CD8-positive, alpha-beta memory T cell (primary cell): ENCODE measurements around the gene ERMAP. TPM values are rescaled to one million over a fixed set of nuclear protein-coding genes. Genes with fewer than 3 reads are reported as not detected.
"Not testable (repeated sequence)": the region's sequence is repeated elsewhere in the genome, so short reads cannot be mapped to it uniquely, and the experiment has no call there.

Experiments used
- CTCF ChIA-PET: fragments of 350-600 bp; sonication (Branson Sonifier 250); formaldehyde crosslinking; loops from one replicate; lab custom pipeline; 2021; ENCODE audit warnings: antibody characterized with exemption; lab: Charles Lee
- POLR2A ChIA-PET: fragments of 350-600 bp; sonication (Branson Sonifier 250); formaldehyde crosslinking; loops from one replicate; lab custom pipeline; 2021; ENCODE audit warnings: antibody characterized with exemption; lab: Charles Lee
- DNase-seq, 5 donors: peaks; one replicate each; pipeline versions ENCODE4 v3.0.0 to v3.0.0-alpha.2; 2020 to 2022; ENCODE audit warnings: mixed read lengths in 1 of 5
- H3K27ac ChIP-seq: one replicate; pipeline ENCODE4 v1.7.0; 2013; ENCODE audit warnings: low read depth, mild to moderate bottlenecking, low read length, moderate library complexity
- H3K27me3 ChIP-seq: 2 replicates; pipeline ENCODE4 v1.7.0; 2013; ENCODE audit warnings: low read length, mild to moderate bottlenecking; ENCODE audit not compliant: insufficient read depth, poor library complexity, severe bottlenecking
- H3K36me3 ChIP-seq: 2 replicates; pipeline ENCODE4 v1.7.0; 2013; ENCODE audit warnings: mild to moderate bottlenecking, low read length, moderate library complexity; ENCODE audit not compliant: insufficient read depth
- H3K4me1 ChIP-seq: 2 replicates; pipeline ENCODE4 v1.7.0; 2013; ENCODE audit warnings: mild to moderate bottlenecking, low read length, moderate library complexity; ENCODE audit not compliant: insufficient read depth
- H3K4me3 ChIP-seq: 2 replicates; pipeline ENCODE4 v1.7.0; 2013; ENCODE audit warnings: mild to moderate bottlenecking, low read length
- H3K9me3 ChIP-seq: 2 replicates; pipeline ENCODE4 v1.7.0; 2013; ENCODE audit warnings: mild to moderate bottlenecking, low read length
- H3K27ac Mint-ChIP-seq, 8 donors: one replicate each; pipeline ENCODE4 v1.8.0; 2020 to 2021; ENCODE audit warnings: mixed read lengths in 8 of 8, mild to moderate bottlenecking in 6 of 8, inconsistent platforms in 3 of 8, moderate library complexity in 3 of 8
- H3K27me3 Mint-ChIP-seq, 2 donors: one replicate each; pipeline ENCODE4 v1.8.0; 2020 to 2021; ENCODE audit warnings: mixed read lengths in 2 of 2, mild to moderate bottlenecking in 1 of 2, moderate library complexity in 1 of 2
- H3K36me3 Mint-ChIP-seq, 3 donors: one replicate each; pipeline ENCODE4 v1.8.0; 2020 to 2021; ENCODE audit warnings: mixed read lengths in 3 of 3, inconsistent platforms in 1 of 3, mild to moderate bottlenecking in 1 of 3
- H3K4me1 Mint-ChIP-seq, 3 donors: one replicate each; pipeline ENCODE4 v1.8.0; 2020 to 2021; ENCODE audit warnings: mixed read lengths in 3 of 3, inconsistent platforms in 1 of 3, mild to moderate bottlenecking in 1 of 3
- H3K4me3 Mint-ChIP-seq, 7 donors: one replicate each; pipeline ENCODE4 v1.8.0; 2020 to 2021; ENCODE audit warnings: mixed read lengths in 7 of 7, mild to moderate bottlenecking in 6 of 7, moderate library complexity in 4 of 7, inconsistent platforms in 2 of 7
- H3K9me3 Mint-ChIP-seq, 5 donors: one replicate each; pipeline ENCODE4 v1.8.0; 2020 to 2022; ENCODE audit warnings: mixed read lengths in 5 of 5, mild to moderate bottlenecking in 3 of 5, moderate library complexity in 2 of 5, inconsistent platforms in 1 of 5
- polyA plus RNA-seq: library from polyadenylated mRNA; unstranded; fragments of 300-500 nt; fragmentation: Illumina TruSeq; gene quantifications from one replicate; pipeline ENCODE4 v1.2.3, GENCODE V29; 2021
- total RNA-seq, 2 experiments: library from RNA; stranded (reverse); gene quantifications; one replicate each; pipeline ENCODE4 v1.2.3, GENCODE V29; 2021

ERMAP gene
- total and polyA plus RNA-seq, 3 experiments from 2014 or later = 3.1 to 3.6 (median 3.5) TPM

DNA sequence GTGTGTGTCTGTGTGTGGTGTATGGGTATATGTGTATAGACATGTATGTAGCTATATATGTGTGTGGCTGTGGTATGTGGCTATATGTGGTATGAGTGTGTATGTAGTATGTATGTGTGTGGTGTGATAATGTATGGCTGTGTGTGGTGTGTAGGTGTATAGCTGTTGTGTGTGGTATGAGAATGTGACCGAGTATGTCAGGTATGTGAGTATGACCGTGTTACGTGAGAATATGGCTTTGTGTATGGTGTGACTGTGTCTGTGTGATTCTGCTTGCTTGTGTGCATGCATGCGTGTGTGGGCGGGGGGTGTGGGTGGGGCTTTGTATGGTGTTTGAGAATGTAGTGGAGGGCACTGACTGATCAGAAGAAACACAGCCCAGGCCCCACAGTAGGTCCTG, 33.0 kb downstream of the ERMAP start:
- Mint-ChIP-seq H3K9me3 (peaks cover 0 to 1% (median 0%) of the 10 kb centered on the region in 5 donors), H3K27me3 (no peaks in the 10 kb centered on the region), H3K36me3 (peaks cover 8 to 40% (median 12%) of the 10 kb centered on the region in 3 donors), H3K27ac (peak overlapping the region in 4 of 8 donors; percentile 3 to 34 (median 8)), H3K4me3 (no peak overlapping the region), H3K4me1 (peaks cover 34 to 42% (median 39%) of the 10 kb centered on the region in 3 donors)
- no peaks in the 10 kb centered on the region for H3K27me3 ChIP-seq
- ChIA-PET CTCF (no interaction called here), POLR2A (no interaction called here)
- DNase-seq = no peak
- peaks cover 11% of the 10 kb centered on the region for H3K36me3 ChIP-seq
- no peaks in the 10 kb centered on the region for H3K9me3 ChIP-seq
- H3K4me1 ChIP-seq = peaks cover 20% of the 10 kb centered on the region
- no peak overlapping the region for H3K27ac ChIP-seq
- H3K4me3 ChIP-seq = no peak overlapping the region

DNA sequence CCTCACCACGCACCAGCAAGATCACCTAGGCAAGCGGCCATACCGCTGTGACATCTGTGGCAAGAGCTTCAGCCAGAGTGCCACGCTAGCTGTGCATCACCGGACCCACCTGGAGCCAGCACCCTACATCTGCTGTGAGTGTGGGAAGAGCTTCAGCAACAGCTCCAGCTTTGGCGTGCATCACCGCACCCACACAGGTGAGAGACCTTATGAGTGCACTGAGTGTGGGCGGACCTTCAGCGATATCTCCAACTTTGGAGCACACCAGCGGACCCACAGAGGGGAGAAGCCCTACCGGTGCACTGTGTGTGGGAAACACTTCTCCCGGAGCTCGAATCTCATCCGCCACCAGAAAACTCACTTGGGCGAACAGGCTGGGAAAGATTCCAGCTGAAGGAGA, 34.5 kb downstream of the ERMAP start:
- peaks cover 11% of the 10 kb centered on the region for H3K36me3 ChIP-seq
- no peaks in the 10 kb centered on the region for H3K9me3 ChIP-seq
- no peaks in the 10 kb centered on the region for H3K27me3 Mint-ChIP-seq
- peaks cover 0 to 1% (median 0%) of the 10 kb centered on the region in 5 donors for H3K9me3 Mint-ChIP-seq
- H3K4me1 Mint-ChIP-seq = peaks cover 28 to 33% (median 33%) of the 10 kb centered on the region in 3 donors
- no peak overlapping the region for H3K27ac Mint-ChIP-seq
- no peak overlapping the region for H3K4me3 Mint-ChIP-seq
- no peaks in the 10 kb centered on the region for H3K27me3 ChIP-seq
- peaks cover 15% of the 10 kb centered on the region for H3K4me1 ChIP-seq
- ChIA-PET CTCF (interaction anchor here (0.6 kb wide), 1 partner anchor 38 kb away, joined by 3 read pairs; no protein-coding TSS in a partner anchor), POLR2A (no interaction called here)
- no peak overlapping the region for H3K4me3 ChIP-seq
- peaks cover 8 to 36% (median 12%) of the 10 kb centered on the region in 3 donors for H3K36me3 Mint-ChIP-seq
- DNase-seq = no peak
- no peak overlapping the region for H3K27ac ChIP-seq

DNA sequence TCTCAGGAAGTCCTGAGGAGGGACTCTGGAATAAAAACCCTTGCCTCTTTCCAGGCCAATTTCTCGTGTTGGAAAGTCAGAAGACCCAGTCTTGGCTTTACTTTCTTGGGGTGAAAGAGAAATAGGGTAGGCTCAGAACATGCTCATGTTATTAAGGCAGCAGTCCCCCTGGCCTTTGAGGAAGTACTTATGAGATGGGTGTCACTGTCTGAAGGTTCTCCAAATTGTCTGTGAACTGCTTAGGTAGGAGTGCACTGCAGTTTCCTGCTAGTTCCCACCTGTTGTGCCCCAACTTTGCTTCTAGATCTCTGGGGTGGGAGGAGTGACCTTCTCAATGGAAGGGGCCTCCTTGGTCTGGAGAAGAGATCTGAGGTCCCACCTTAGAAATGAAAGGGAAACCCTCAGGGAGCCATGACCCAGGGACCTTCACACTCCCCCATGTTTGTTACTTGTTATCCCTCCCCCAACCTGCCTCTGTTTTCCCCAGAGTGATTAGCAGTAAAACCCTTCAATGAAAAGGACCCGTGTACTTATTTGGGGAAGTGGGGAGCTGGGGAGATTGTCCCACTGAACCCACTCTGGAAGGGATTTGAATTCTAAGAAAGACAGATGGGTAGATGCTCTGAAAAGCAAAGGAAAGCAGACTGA, 35.2 kb downstream of the ERMAP start:
- Mint-ChIP-seq H3K36me3 (peaks cover 6 to 30% (median 12%) of the 10 kb centered on the region in 3 donors), H3K4me1 (peaks cover 26 to 30% (median 28%) of the 10 kb centered on the region in 3 donors), H3K9me3 (peaks cover 0 to 1% (median 0%) of the 10 kb centered on the region in 5 donors), H3K27me3 (no peaks in the 10 kb centered on the region), H3K27ac (peak overlapping the region in 3 of 8 donors; percentile 3 to 75 (median 35)), H3K4me3 (no peak overlapping the region)
- no peak for DNase-seq
- Histone ChIP-seq H3K36me3 (peaks cover 11% of the 10 kb centered on the region), H3K4me3 (no peak overlapping the region), H3K27me3 (no peaks in the 10 kb centered on the region), H3K27ac (no peak overlapping the region), H3K9me3 (no peaks in the 10 kb centered on the region), H3K4me1 (peaks cover 13% of the 10 kb centered on the region)
- ChIA-PET POLR2A (no interaction called here), CTCF (no interaction called here)

DNA sequence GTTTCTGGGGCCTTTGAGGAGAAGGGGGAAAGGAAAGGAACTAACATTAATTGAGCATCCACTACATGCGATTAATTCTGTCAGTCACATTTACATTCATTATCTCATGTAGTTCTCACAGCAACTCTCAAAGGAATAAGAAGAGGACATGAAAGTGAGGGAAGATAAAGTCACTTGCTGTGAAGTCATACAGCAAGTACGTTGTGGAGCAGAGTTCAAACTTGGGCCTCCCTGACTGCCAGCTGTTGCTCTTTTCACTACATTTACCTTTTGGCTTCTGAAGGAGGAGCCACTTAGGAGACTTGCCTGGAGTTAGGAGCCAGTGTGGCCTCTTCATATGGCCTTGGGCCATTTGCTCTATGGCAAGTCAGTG, 35.7 kb downstream of the ERMAP start:
- peaks cover 20 to 25% (median 23%) of the 10 kb centered on the region in 3 donors for H3K4me1 Mint-ChIP-seq
- Histone ChIP-seq H3K36me3 (peaks cover 11% of the 10 kb centered on the region), H3K27ac (no peak overlapping the region), H3K27me3 (no peaks in the 10 kb centered on the region), H3K4me3 (no peak overlapping the region), H3K9me3 (no peaks in the 10 kb centered on the region), H3K4me1 (peaks cover 8% of the 10 kb centered on the region)
- no peaks in the 10 kb centered on the region for H3K27me3 Mint-ChIP-seq
- ChIA-PET CTCF (no interaction called here), POLR2A (no interaction called here)
- no peak overlapping the region for H3K4me3 Mint-ChIP-seq
- H3K36me3 Mint-ChIP-seq = peaks cover 6 to 28% (median 12%) of the 10 kb centered on the region in 3 donors
- peaks cover 0 to 1% (median 0%) of the 10 kb centered on the region in 5 donors for H3K9me3 Mint-ChIP-seq
- H3K27ac Mint-ChIP-seq = peak overlapping the region in 3 of 8 donors; percentile 3 to 75 (median 35)
- DNase-seq = no peak

DNA sequence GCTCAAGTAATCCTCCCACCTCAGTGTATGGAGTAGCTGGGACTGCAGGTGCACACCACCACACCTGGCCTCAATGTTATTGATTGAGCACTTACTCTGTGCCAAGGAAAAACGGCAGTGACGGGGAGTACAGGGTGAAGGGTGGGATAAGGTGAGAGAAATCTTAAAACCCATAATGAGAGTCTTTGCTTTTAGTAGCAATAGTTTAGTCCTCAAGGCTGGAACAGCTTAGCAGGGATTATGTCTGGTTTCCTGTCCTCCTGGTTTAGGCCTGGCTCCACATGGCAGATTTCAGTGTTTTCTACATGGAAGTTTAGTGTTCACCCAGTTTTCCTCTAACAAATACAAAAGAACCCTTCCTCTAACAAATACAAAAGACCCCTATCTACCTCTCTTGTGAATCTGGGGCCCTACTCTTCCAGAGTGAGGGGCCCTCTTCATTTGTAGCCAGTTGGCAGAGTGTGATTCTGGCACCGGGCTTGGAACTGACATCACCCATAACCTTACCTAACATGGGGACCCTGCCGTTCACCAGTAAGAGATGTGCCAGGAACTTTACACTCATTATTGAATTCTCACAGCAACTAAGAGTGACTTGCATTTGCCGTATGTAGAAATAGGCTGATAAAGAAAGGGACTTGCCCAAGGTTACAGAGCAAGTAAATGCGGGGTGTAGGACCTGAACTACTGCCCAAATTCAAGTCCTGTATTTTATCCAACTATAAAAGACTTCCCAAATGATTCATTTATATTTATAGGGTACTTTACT, 36.4 kb downstream of the ERMAP start:
- DNase-seq = no peak
- Histone ChIP-seq H3K27ac (no peak overlapping the region), H3K9me3 (no peaks in the 10 kb centered on the region), H3K27me3 (no peaks in the 10 kb centered on the region), H3K4me1 (peaks cover under 1% of the 10 kb centered on the region), H3K4me3 (no peak overlapping the region), H3K36me3 (peaks cover 11% of the 10 kb centered on the region)
- H3K4me1 Mint-ChIP-seq = peaks cover 13 to 18% (median 16%) of the 10 kb centered on the region in 3 donors
- ChIA-PET POLR2A (no interaction called here), CTCF (no interaction called here)
- peaks cover 9 to 28% (median 12%) of the 10 kb centered on the region in 3 donors for H3K36me3 Mint-ChIP-seq
- peaks cover 0 to 2% of the 10 kb centered on the region in 2 donors for H3K27me3 Mint-ChIP-seq
- peaks cover 0 to 1% (median 0%) of the 10 kb centered on the region in 5 donors for H3K9me3 Mint-ChIP-seq
- no peak overlapping the region for H3K4me3 Mint-ChIP-seq
- peak overlapping the region in 2 of 8 donors; percentile 5 to 8 for H3K27ac Mint-ChIP-seq

DNA sequence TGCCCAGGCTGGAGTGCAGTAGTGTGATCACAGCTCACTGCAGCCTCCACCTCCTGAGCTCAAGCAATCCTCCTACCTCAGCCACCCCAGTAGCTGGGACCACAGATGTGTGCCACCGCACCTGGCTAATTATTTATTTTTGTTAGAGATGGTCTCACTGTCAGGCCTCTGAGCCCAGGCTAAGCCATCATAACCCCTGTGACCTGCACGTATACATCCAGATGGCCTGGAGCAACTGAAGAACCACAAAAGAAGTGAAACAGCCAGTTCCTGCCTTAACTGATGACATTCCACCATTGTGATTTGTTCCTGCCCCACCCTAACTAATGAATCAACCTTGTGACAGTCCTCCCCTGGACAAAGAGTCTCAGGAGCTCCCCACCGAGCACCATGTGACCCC, 39.6 kb downstream of the ERMAP start:
- H3K27me3 ChIP-seq, H3K9me3 ChIP-seq, H3K36me3 ChIP-seq, H3K4me3 ChIP-seq, POLR2A ChIA-PET, H3K4me1 ChIP-seq, H3K4me1 Mint-ChIP-seq, H3K27ac ChIP-seq, H3K27ac Mint-ChIP-seq, H3K4me3 Mint-ChIP-seq, CTCF ChIA-PET, DNase-seq: not testable (repeated sequence)
- Mint-ChIP-seq H3K27me3 (peaks cover 23 to 26% of the 10 kb centered on the region in 2 donors), H3K36me3 (peaks cover 5 to 12% (median 9%) of the 10 kb centered on the region in 3 donors), H3K9me3 (peaks cover 10 to 14% (median 12%) of the 10 kb centered on the region in 5 donors)

DNA sequence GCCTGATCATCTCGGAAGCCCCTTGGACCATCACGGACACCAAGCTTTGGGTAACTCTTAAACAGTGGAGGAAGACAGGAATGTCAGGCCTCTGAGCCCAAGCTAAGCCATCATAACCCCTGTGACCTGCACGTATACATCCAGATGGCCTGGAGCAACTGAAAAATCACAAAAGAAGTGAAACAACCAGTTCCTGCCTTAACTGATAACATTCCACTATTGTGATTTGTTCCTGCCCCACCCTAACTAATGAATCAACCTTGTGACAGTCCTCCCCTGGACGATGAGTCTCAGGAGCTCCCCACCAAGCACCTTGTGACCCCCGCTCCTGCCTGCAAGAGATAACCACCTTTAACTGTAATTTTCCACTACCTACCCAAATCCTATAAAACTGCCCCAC, 42.4 kb downstream of the ERMAP start:
- H3K4me1 Mint-ChIP-seq, H3K36me3 ChIP-seq, H3K27me3 ChIP-seq, DNase-seq, H3K4me1 ChIP-seq, POLR2A ChIA-PET, H3K4me3 ChIP-seq, H3K27ac Mint-ChIP-seq, CTCF ChIA-PET, H3K9me3 ChIP-seq, H3K4me3 Mint-ChIP-seq, H3K27ac ChIP-seq: not testable (repeated sequence)
- Mint-ChIP-seq H3K27me3 (peaks cover 36 to 44% of the 10 kb centered on the region in 2 donors), H3K9me3 (peaks cover 10 to 17% (median 13%) of the 10 kb centered on the region in 5 donors), H3K36me3 (peaks cover 0 to 12% (median 5%) of the 10 kb centered on the region in 3 donors)
